ENCODE results near the gene TAF1D.

The TAF1D gene

GRCh38 chr11:93740730-93741093 is 583 bp downstream of the TAF1D start:
- H3K9me3 ChIP-seq (ENCODE audit: control extremely low read depth in 1 of 5, control insufficient read depth in 4 of 5, insufficient read depth in 2 of 5, low read depth in 1 of 5, low read length in 4 of 5) = no peaks in the 10 kb centered on the region
- H3K27ac ChIP-seq (ENCODE audit: insufficient read depth in 1 of 2, low read depth in 1 of 2, low read length in 2 of 2, poor library complexity in 1 of 2, severe bottlenecking in 2 of 2) = peak overlapping the region; percentile 92 to 97
- no peaks in the 10 kb centered on the region for H3K27me3 ChIP-seq (replicated peaks in 2 of 5; ENCODE audit: control insufficient read depth in 4 of 5, insufficient read depth in 5 of 5, low read length in 4 of 5)
- peaks cover 8 to 51% (median 27%) of the 10 kb centered on the region in 4 experiments for H3K36me3 ChIP-seq (ENCODE audit: control insufficient read depth in 4 of 4, insufficient read depth in 4 of 4, low read length in 3 of 4)
- peak overlapping the region; percentile 83 to 99 (median 94) for H3K4me3 ChIP-seq (ENCODE audit: control insufficient read depth in 1 of 7, extremely low read depth in 1 of 7, insufficient read depth in 4 of 7, low read depth in 2 of 7, low read length in 6 of 7)
- WGBS (ENCODE audit: insufficient coverage) = 0% methylated on average over 18 of the region's 20 CpGs
- H3K4me1 ChIP-seq (ENCODE audit: control extremely low read depth in 1 of 4, control insufficient read depth in 4 of 4, insufficient read depth in 4 of 4, low read length in 3 of 4) = peaks cover 16 to 72% (median 38%) of the 10 kb centered on the region in 4 experiments
- ChIA-PET POLR2A (interaction anchor here (0.8 to 4.3 kb wide), 5 partner anchors 9 to 27 kb away, joined by 4 to 47 read pairs (median 5); no protein-coding TSS in a partner anchor), CTCF (interaction anchor here (1.3 to 6.7 kb wide), 5 partner anchors 9 to 30 kb away, joined by 3 to 51 read pairs (median 12); no protein-coding TSS in a partner anchor)
- DNase-seq = peak; percentile 62 to 81 (median 77)

- Histone ChIP-seq H3K4me1 (ENCODE audit: control extremely low read depth in 1 of 4, control insufficient read depth in 4 of 4, insufficient read depth in 4 of 4, low read length in 3 of 4) (peaks cover 16 to 68% (median 36%) of the 10 kb centered on the region in 4 experiments), H3K27ac (ENCODE audit: insufficient read depth in 1 of 2, low read depth in 1 of 2, low read length in 2 of 2, poor library complexity in 1 of 2, severe bottlenecking in 2 of 2) (peak overlapping the region; percentile 92 to 97), H3K27me3 (replicated peaks in 2 of 5; ENCODE audit: control insufficient read depth in 4 of 5, insufficient read depth in 5 of 5, low read length in 4 of 5) (no peaks in the 10 kb centered on the region), H3K36me3 (ENCODE audit: control insufficient read depth in 4 of 4, insufficient read depth in 4 of 4, low read length in 3 of 4) (peaks cover 12 to 56% (median 30%) of the 10 kb centered on the region in 4 experiments), H3K9me3 (ENCODE audit: control extremely low read depth in 1 of 5, control insufficient read depth in 4 of 5, insufficient read depth in 2 of 5, low read depth in 1 of 5, low read length in 4 of 5) (no peaks in the 10 kb centered on the region), H3K4me3 (ENCODE audit: control insufficient read depth in 1 of 7, extremely low read depth in 1 of 7, insufficient read depth in 4 of 7, low read depth in 2 of 7, low read length in 6 of 7) (peak overlapping the region; percentile 21 to 99 (median 94))
- ChIA-PET POLR2A (interaction anchor here (0.7 to 4.3 kb wide), 6 partner anchors 9 to 1597 kb away, joined by 3 to 47 read pairs (median 5); no protein-coding TSS in a partner anchor), CTCF (interaction anchor here (1.2 to 6.7 kb wide), 5 partner anchors 9 to 49 kb away, joined by 3 to 51 read pairs (median 12); no protein-coding TSS in a partner anchor)
- peak in 1 of 3 donors; percentile 58 for DNase-seq
- 10% methylated on average over 6 of the region's 18 CpGs for WGBS (ENCODE audit: insufficient coverage)
These were observed 1.1 kb downstream of the TAF1D start for GRCh38 chr11:93740031-93740729.

- Histone ChIP-seq H3K4me3 (ENCODE audit: control insufficient read depth in 1 of 7, extremely low read depth in 1 of 7, insufficient read depth in 4 of 7, low read depth in 2 of 7, low read length in 6 of 7) (peak overlapping the region in 6 of 7 experiments; percentile 14 to 99 (median 93)), H3K9me3 (ENCODE audit: control extremely low read depth in 1 of 5, control insufficient read depth in 4 of 5, insufficient read depth in 2 of 5, low read depth in 1 of 5, low read length in 4 of 5) (no peaks in the 10 kb centered on the region), H3K4me1 (ENCODE audit: control extremely low read depth in 1 of 4, control insufficient read depth in 4 of 4, insufficient read depth in 4 of 4, low read length in 3 of 4) (peaks cover 16 to 55% (median 30%) of the 10 kb centered on the region in 4 experiments), H3K27me3 (replicated peaks in 2 of 5; ENCODE audit: control insufficient read depth in 4 of 5, insufficient read depth in 5 of 5, low read length in 4 of 5) (no peaks in the 10 kb centered on the region), H3K36me3 (ENCODE audit: control insufficient read depth in 4 of 4, insufficient read depth in 4 of 4, low read length in 3 of 4) (peaks cover 14 to 70% (median 40%) of the 10 kb centered on the region in 4 experiments), H3K27ac (ENCODE audit: insufficient read depth in 1 of 2, low read depth in 1 of 2, low read length in 2 of 2, poor library complexity in 1 of 2, severe bottlenecking in 2 of 2) (peak overlapping the region; percentile 18 to 69)
- DNase-seq = no peak
- CTCF ChIA-PET = interaction anchor here (0.9 to 6.7 kb wide), 6 partner anchors 8 to 44 kb away, joined by 3 to 51 read pairs (median 3); no protein-coding TSS in a partner anchor
- POLR2A ChIA-PET = interaction anchor here (4.3 kb wide), 1 partner anchor 20 kb away, joined by 47 read pairs; no protein-coding TSS in a partner anchor
- 70% methylated on average over 1 of the region's 6 CpGs for WGBS (ENCODE audit: insufficient coverage)
These were observed 2.6 kb downstream of the TAF1D start for GRCh38 chr11:93738647-93739081.

GRCh38 chr11:93737904-93738612 is 3.2 kb downstream of the TAF1D start:
- Histone ChIP-seq H3K4me1 (ENCODE audit: control extremely low read depth in 1 of 4, control insufficient read depth in 4 of 4, insufficient read depth in 4 of 4, low read length in 3 of 4) (peaks cover 16 to 49% (median 30%) of the 10 kb centered on the region in 4 experiments), H3K9me3 (ENCODE audit: control extremely low read depth in 1 of 5, control insufficient read depth in 4 of 5, insufficient read depth in 2 of 5, low read depth in 1 of 5, low read length in 4 of 5) (no peaks in the 10 kb centered on the region), H3K4me3 (ENCODE audit: control insufficient read depth in 1 of 7, extremely low read depth in 1 of 7, insufficient read depth in 4 of 7, low read depth in 2 of 7, low read length in 6 of 7) (peak overlapping the region in 5 of 7 experiments; percentile 25 to 99 (median 94)), H3K27me3 (replicated peaks in 2 of 5; ENCODE audit: control insufficient read depth in 4 of 5, insufficient read depth in 5 of 5, low read length in 4 of 5) (no peaks in the 10 kb centered on the region), H3K27ac (ENCODE audit: insufficient read depth in 1 of 2, low read depth in 1 of 2, low read length in 2 of 2, poor library complexity in 1 of 2, severe bottlenecking in 2 of 2) (peak overlapping the region; percentile 18 to 69), H3K36me3 (ENCODE audit: control insufficient read depth in 4 of 4, insufficient read depth in 4 of 4, low read length in 3 of 4) (peaks cover 13 to 71% (median 43%) of the 10 kb centered on the region in 4 experiments)
- ChIA-PET CTCF (interaction anchor here (0.9 to 6.7 kb wide), 6 partner anchors 8 to 45 kb away, joined by 3 to 51 read pairs (median 3); no protein-coding TSS in a partner anchor), POLR2A (no interaction called here)
- DNase-seq = peak; percentile 24 to 70 (median 55)
- WGBS (ENCODE audit: insufficient coverage) = no CpG with 5 or more reads among the region's 6 CpGs

- Histone ChIP-seq H3K27ac (ENCODE audit: insufficient read depth in 1 of 2, low read depth in 1 of 2, low read length in 2 of 2, poor library complexity in 1 of 2, severe bottlenecking in 2 of 2) (peak overlapping the region in 1 of 2 experiments; percentile 43), H3K4me1 (ENCODE audit: control extremely low read depth in 1 of 4, control insufficient read depth in 4 of 4, insufficient read depth in 4 of 4, low read length in 3 of 4) (peaks cover 16 to 39% (median 26%) of the 10 kb centered on the region in 4 experiments), H3K36me3 (ENCODE audit: control insufficient read depth in 4 of 4, insufficient read depth in 4 of 4, low read length in 3 of 4) (peaks cover 21 to 88% (median 59%) of the 10 kb centered on the region in 4 experiments), H3K9me3 (ENCODE audit: control extremely low read depth in 1 of 5, control insufficient read depth in 4 of 5, insufficient read depth in 2 of 5, low read depth in 1 of 5, low read length in 4 of 5) (no peaks in the 10 kb centered on the region), H3K27me3 (replicated peaks in 2 of 5; ENCODE audit: control insufficient read depth in 4 of 5, insufficient read depth in 5 of 5, low read length in 4 of 5) (no peaks in the 10 kb centered on the region), H3K4me3 (ENCODE audit: control insufficient read depth in 1 of 7, extremely low read depth in 1 of 7, insufficient read depth in 4 of 7, low read depth in 2 of 7, low read length in 6 of 7) (no peak overlapping the region)
- DNase-seq = no peak
- POLR2A ChIA-PET = no interaction called here
- CTCF ChIA-PET = interaction anchor here (1.1 to 6.7 kb wide), 3 partner anchors 12 to 84 kb away, joined by 4 to 51 read pairs (median 29); no protein-coding TSS in a partner anchor
These were observed 5.2 kb downstream of the TAF1D start for GRCh38 chr11:93736129-93736528.

GRCh38 chr11:93735627-93736026 is 5.7 kb downstream of the TAF1D start:
- CTCF ChIA-PET = interaction anchor here (1.1 to 6.7 kb wide), 3 partner anchors 12 to 83 kb away, joined by 3 to 51 read pairs (median 4); no protein-coding TSS in a partner anchor

More at GRCh38 chr11:93735627-93736026, 5.7 kb downstream of the TAF1D start:
- no peak for DNase-seq
- peaks cover 21 to 93% (median 62%) of the 10 kb centered on the region in 4 experiments for H3K36me3 ChIP-seq (ENCODE audit: control insufficient read depth in 4 of 4, insufficient read depth in 4 of 4, low read length in 3 of 4)
- peaks cover 16 to 37% (median 26%) of the 10 kb centered on the region in 4 experiments for H3K4me1 ChIP-seq (ENCODE audit: control extremely low read depth in 1 of 4, control insufficient read depth in 4 of 4, insufficient read depth in 4 of 4, low read length in 3 of 4)
- WGBS (ENCODE audit: insufficient coverage) = no CpG with 5 or more reads among the region's 1 CpG
- no peaks in the 10 kb centered on the region for H3K9me3 ChIP-seq (ENCODE audit: control extremely low read depth in 1 of 5, control insufficient read depth in 4 of 5, insufficient read depth in 2 of 5, low read depth in 1 of 5, low read length in 4 of 5)
- POLR2A ChIA-PET = no interaction called here
- H3K27me3 ChIP-seq (replicated peaks in 2 of 5; ENCODE audit: control insufficient read depth in 4 of 5, insufficient read depth in 5 of 5, low read length in 4 of 5) = no peaks in the 10 kb centered on the region
- H3K4me3 ChIP-seq (ENCODE audit: control insufficient read depth in 1 of 7, extremely low read depth in 1 of 7, insufficient read depth in 4 of 7, low read depth in 2 of 7, low read length in 6 of 7) = no peak overlapping the region
- H3K27ac ChIP-seq (ENCODE audit: insufficient read depth in 1 of 2, low read depth in 1 of 2, low read length in 2 of 2, poor library complexity in 1 of 2, severe bottlenecking in 2 of 2) = peak overlapping the region in 1 of 2 experiments; percentile 43
